Kasumi-1 (cell line): ENCODE results near the gene C9orf50.
"Not testable (repeated sequence)": the region's sequence is repeated elsewhere in the genome, so short reads cannot be mapped to it uniquely, and the experiment has no call there.

Experiments
- DNase-seq, 2 experiments: peaks; one replicate each; lab custom pipeline; 2025; lab: John Stamatoyannopoulos, UW

The C9orf50 gene

GRCh38 chr9:129620669-129621295, at the start of gene C9orf50:
C9orf50 (minus strand) TSS chr9:129621101; CDS start chr9:129620574, 527 bp downstream.
- no peak for DNase-seq

DNA sequence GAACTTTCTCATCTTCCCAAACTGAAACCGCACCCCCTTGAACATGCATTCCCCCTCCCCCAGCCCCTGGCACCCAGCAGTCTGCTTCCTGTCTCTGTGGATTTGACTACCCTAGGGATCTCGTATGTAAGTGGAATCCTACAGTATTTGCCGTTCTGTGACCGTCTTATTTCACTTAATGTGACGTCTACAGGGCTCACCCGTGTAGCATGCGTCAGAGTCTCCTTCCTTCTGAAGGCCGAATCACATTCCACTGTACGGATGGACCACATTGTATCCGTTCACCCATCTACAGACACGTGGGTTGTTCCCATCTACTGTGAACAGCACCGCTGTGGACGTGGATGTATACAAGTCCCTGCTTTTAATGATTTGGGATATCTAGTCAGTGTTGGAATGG, 49.0 kb upstream of the C9orf50 start:
- DNase-seq, result no peak

DNA sequence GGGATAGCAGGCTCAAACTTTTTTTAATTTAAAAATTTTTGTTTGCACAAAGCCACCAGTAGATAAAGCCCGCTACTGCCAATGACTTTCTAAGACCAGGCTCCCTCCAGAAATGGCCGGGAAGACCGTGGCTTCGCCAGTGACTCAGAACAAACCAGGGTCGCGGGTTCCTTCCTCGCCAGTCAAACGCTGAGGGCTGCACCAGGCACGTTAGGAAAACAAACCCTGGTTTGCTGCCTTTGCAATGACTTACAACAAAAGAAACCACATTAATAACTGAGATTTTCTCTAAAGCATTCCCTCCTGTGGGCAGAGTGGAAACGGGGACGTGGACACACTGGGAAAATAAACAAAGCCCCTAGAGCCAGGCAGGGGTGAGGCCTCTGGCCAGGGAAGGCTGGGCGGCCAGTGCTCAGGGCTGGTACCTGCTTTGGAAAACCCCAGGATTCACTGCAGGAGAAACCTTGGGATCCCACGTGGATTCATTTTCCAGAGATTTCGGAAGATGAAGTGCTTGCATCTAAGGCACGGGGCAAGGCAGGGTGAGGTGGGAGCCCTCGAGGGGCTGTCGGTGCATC, 48.3 kb upstream of the C9orf50 start:
- DNase-seq, result no peak

GRCh38 chr9:129667850-129668249, 46.9 kb upstream of the C9orf50 start:
- no peak for DNase-seq

DNA sequence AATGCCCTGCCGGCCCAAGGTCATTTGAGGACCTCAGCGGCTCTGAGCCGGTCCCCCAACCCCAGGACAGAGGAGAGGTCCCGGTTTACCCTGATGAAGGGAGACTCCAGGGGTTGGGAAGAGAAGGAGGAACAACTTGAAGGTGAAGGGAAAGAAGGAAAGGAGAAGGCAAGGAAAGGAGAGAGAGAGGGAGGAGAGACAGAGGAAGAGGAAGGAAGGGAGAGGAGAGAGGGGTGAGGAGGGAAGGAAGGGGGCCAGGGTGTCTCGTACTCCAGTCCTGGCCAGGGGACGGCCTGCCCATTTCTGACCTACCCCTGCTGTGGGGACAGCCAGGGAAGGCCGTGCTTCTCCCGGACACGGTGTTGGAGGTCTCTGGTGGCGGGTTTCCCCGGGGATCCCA, 46.5 kb upstream of the C9orf50 start:
- DNase-seq, result no peak

DNA sequence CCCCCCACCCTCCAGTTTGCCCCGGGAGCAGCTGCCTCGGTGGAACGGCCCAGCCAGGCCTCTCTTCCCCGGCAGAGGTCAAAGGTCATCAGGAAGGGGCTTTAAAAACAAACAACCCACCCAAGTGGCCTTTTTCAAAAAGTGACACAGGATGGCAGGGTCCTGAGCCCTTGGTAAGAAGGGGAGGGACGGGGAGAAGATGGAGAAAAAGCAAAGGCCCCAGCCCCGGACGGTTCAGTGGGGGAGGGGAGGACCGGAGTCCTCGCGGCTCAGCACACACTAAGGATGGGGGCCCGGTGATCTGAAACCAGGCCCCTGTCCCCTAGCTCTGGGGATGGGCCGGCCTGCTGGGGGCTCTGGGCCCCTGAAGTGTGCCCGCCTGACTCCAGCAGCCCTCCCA, 45.7 kb upstream of the C9orf50 start:
- DNase-seq, result no peak

DNA sequence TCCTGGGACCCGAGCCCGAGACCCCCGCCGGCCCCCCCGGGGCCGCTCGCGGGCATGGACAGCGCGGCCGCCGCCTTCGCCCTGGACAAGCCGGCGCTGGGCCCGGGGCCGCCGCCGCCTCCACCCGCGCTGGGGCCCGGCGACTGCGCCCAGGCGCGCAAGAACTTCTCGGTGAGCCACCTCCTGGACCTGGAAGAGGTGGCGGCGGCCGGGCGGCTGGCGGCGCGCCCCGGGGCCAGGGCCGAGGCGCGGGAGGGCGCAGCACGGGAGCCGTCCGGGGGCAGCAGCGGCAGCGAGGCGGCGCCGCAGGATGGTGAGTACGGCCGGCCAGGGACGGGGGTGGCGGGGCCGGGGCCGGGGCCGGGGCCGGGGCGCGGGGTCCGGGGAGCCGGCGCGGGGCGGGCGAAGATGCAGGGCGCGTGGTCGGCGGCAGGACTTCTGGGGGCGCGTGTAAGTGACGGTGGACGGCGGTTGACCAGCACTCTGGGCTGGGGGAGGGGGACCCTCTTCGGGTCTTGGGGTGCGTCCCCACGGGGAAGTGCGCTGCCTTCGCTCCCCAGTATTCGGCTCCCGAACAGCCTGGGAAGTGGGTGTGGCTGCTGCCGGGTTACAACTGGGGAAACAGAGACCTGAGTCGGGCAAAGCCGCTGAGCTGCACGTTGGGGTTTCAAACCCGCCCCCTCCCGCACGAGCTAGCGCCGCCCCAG, 45.1 kb upstream of the C9orf50 start:
- no peak for DNase-seq

DNA sequence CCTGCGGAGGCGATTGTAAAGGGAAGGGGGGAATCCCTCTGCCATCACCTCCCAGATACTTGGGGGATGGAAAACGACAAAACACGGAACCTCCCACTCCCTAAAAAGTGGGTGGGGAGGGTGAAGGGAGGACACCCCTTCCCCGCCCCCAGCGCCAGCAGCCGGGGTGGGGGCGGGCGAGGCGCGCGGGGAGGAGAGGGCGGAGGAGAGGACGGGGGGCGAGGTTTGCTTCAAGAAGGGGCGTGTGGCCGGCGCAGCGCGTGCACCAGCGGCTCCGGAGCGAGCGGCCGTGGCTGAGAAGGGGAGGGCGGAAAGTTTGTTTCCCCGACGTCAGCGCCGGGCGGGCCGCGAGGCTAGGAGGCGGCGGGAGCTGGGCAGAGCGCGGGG, 44.5 kb upstream of the C9orf50 start, which contains the start of gene PRRX2:
Gene PRRX2, plus strand, starts transcription at position 259 of the 387 bp plus-strand sequence. CDS start 221 bp downstream, outside the sequence.
- DNase-seq, result no peak

DNA sequence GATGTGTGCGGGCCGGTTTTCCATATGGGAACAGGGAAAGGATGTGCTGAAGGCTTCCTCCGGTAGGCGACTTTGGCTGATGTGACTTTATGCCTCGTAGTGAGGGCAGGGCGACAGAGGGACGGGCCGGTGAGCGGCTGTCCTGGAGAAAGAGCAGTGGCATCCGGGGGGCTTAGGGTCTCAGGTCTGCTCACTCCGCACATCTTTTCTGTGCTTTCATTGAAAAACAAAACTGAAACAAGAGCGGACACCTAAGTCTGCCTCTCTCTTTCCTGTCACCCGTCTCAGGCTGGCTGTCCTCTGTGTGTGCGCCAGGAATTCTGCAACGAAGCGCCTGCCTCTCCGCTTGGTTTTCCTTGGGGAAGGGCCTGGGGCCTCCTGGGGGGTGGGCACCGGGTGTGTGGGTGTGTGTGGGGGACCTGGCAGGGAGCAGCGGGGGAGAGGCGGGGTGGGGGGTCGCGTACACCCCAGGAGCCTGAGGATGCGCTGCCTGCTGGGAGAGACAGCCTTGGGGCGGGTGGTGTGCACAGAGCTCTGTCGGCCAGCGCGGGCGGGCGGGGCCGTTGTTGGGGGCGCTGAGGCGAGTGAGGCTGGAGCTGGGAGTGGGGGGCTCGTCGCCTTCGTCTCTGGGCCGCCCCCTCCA, 44.0 kb upstream of the C9orf50 start:
- no peak for DNase-seq

DNA sequence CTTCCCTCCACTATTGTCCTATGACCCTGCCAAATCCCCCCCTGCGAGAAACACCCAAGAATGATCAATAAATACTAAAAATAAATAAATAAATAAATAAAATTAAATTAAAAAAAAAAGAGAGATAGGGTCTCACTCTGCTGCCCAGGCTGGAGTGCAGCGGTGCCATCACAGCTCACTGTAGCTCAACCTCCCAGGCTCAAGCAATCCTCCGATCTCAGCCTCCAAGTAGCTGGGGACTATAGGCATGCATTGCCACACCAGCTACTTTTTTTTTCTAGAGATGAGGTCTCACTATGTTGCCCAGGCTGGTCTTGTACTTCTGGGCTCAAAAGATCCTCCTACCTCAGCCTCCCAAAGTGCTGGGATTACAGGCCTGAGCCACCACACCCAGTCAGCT, 41.3 kb upstream of the C9orf50 start:
- not testable (repeated sequence) for DNase-seq

GRCh38 chr9:129661029-129661428, 40.1 kb upstream of the C9orf50 start:
- DNase-seq, result no peak

- no peak for DNase-seq
These were observed 36.0 kb upstream of the C9orf50 start for GRCh38 chr9:129656795-129657390.

- DNase-seq, result no peak
These were observed 34.8 kb upstream of the C9orf50 start for GRCh38 chr9:129655696-129656095.

GRCh38 chr9:129655154-129655553, 34.3 kb upstream of the C9orf50 start:
- no peak for DNase-seq

- DNase-seq, result no peak
These were observed 33.7 kb upstream of the C9orf50 start for GRCh38 chr9:129654554-129655040.

DNA sequence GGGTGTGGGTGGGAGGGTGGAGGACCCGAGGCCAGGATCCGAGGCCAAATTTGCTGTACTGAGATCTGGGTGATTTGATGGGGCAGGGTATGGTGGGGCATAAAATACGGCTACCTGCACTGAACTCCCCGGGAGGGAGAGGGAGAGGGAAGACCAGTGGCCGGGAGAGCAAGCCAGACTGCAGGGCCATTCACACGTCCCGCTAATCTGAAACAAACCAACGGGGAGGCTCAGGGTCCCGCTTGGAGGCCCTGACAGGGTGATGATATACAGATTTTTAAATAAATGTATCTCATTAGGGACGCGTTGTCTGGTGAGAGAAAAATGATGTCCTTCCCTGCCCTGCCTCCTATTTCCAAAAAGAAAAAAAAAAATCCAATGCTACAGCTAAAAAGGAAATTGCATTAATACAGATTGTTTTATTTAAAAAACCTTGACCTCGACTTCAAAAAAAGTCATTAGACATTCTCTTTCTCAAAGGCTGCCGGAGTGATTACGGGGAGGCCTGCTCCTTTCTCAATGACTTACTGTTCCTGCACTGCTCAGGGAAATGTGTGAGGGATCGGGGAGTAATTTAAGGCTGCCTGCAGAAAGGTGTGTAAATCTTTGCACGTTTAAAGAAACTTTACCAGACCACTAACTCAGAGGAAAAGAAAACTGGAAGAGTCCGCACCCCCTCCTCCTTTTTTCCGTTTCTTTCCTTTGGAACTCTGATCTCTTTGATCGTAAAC, 33.1 kb upstream of the C9orf50 start:
- DNase-seq, result no peak

DNA sequence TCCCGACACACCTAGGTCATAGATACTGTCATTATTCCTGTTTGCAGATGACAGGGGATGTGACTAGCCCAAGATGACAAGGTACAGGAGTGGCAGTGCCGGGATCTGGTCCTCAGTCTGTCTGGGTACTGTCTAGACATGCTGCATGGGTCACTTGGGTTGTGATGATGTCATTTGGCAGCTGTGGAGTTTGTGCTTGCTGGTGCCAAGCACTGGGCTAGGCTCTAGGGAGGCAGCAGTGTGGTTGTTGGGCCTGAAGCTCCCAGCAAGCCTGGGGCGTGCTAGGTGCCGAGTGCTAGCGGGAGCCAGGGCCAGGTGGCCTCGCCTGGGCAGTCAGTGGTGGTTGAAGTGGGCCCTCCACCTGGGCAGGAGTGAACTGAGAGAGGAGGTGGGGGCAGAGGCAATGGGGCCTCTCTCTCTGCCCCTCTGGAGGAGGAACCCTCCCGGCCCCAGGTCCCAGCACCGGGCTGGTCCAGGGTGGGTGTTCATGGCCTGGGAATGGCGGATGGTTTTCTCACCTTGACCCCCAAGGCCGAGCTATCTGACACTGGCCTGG, 29.9 kb upstream of the C9orf50 start:
- DNase-seq, result no peak

GRCh38 chr9:129649726-129650679, 29.1 kb upstream of the C9orf50 start:
- DNase-seq, result no peak

DNA sequence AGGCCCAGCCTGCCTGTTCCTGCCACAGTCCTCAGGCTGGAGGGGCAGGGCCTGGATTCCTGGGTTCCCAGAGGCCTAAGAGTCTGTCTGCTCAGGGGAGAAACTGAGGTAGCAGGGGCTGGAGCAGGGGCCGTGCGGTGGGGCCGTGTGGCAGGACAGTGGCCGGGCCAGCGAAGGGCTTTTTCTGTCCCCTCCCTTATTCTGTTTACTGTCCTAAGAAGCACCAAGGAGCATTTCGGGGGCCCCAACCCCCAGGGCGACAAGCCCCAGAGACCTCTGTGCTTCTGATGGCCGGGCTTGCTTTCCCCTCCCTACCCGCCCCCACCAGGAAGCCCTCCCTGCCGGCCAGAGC, 27.8 kb upstream of the C9orf50 start:
- DNase-seq, result no peak

GRCh38 chr9:129648092-129648763, 27.3 kb upstream of the C9orf50 start:
- DNase-seq, result no peak
